NCI-H2029 (cell line): Measurements from ENCODE around the gene CTCFL.
A peak's percentile ranks its signal among the peaks of the same experiment; 100 is the strongest.
"Not testable (repeated sequence)": the region's sequence is repeated elsewhere in the genome, so short reads cannot be mapped to it uniquely, and the experiment has no call there.

Experiments used
- DNase-seq: peaks from one replicate; lab custom pipeline; 2025; lab: John Stamatoyannopoulos, UW

CTCFL gene

DNA sequence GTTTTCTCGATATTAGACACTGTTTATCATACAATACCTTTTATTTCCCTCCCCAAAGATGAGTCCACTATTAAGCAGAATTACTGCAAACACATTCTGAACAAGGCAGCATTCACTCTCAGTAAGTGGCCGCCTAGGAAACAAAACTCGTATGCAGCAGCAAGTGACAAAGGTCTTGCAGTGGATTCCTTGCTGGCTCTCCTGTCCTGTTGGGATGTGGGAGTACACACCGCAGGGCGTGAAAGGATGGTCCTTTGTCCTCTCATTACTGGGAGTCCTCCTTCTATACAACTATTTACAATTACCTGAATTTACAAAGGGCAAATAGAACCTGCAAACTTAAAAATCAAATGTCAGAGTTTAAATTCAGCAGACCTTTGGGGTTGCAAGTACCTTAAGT lies 16.1 kb downstream of the CTCFL start:
- no peak for DNase-seq

GRCh38 chr20:57508381-57508780 lies 16.6 kb downstream of the CTCFL start:
- DNase-seq = no peak

GRCh38 chr20:57507477-57507876 lies 17.5 kb downstream of the CTCFL start:
- peak; percentile 74 for DNase-seq

GRCh38 chr20:57505979-57506378 lies 19.0 kb downstream of the CTCFL start:
- DNase-seq = peak; percentile 86

DNA sequence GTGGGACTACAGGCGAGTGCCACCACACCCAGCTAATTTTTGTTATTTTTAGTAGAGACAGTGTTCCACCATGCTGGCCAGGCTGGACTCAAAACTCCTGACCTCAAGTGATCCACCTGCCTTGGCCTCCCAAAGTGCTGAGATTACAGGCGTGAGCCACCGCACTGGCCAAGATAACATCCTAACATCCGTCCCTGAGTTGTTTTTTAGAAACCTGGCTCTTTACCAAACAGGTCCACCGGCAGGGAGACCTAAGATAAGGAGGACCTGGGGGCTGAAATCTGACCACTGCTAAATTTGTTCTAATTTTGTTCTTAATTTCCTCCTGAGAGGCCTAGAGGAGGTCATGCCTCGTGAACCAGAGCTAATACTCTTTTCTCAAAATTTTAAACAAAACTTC lies 20.5 kb downstream of the CTCFL start:
- DNase-seq = no peak

GRCh38 chr20:57503035-57503658 lies 21.8 kb downstream of the CTCFL start:
- no peak for DNase-seq

- no peak for DNase-seq
Observed at GRCh38 chr20:57502336-57502700, 22.6 kb downstream of the CTCFL start.

DNA sequence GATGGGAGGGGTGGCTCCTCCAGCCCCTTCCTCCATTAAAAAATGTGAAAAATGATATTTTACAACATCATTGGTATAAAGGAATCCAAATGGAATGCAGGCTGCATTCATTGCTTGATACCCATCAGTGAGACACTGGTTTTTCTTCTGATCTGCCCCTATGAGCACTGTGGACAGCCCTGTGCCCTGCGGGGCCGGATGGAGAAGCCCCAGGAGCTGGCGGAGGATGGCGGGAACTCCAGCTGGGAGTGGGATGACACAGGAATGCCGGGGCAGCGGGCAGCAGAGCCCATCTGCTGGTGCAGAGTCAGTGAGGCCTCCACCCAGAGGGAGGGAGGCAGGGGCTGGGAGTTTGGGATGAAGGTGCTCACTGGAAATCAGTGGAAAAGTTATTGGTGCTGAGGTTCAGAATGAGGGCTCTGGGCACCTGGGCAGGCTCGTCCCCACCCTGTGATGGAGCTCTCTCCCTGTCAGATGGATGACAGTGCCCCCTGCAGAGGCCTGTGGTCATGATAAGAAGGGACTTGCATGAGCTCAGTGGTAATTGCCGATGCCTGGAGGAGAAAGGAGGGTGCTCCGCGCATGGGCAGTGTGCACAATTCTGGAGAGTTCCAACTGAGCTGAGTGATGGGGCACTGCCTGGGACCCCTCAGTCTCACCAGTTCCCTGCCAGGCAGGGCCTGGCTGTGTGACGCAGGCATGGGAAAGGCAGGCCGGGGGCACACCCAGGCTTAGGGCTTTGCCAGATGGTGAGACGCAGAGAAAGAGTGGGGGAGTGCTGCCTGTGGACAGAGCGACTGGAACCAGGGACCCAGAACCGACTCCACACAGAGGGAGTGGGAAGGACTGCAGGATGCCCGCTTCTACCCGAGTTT lies 23.2 kb downstream of the CTCFL start:
- no peak for DNase-seq

DNA sequence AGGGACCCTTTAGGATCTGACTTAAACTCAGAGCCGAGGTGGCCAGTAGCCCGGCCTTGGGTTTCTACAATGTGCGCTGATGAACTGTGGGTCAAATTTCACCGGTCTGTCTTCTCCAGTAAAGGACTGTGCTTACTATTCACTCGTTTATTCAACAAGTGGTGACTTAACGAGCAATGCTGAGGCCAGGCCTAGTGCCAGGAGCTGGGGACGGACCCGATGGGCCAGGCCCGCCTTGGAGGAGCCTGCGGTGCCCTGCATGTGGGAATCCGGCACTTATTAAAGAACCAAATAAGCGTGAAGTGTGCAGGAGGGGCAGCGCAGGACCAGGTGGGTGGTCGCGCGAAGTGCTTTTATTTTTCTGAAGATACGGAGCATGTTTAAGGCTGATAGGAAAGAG lies 24.0 kb downstream of the CTCFL start:
- DNase-seq = peak; percentile 15

GRCh38 chr20:57500235-57500634 lies 24.7 kb downstream of the CTCFL start:
- DNase-seq = no peak

DNA sequence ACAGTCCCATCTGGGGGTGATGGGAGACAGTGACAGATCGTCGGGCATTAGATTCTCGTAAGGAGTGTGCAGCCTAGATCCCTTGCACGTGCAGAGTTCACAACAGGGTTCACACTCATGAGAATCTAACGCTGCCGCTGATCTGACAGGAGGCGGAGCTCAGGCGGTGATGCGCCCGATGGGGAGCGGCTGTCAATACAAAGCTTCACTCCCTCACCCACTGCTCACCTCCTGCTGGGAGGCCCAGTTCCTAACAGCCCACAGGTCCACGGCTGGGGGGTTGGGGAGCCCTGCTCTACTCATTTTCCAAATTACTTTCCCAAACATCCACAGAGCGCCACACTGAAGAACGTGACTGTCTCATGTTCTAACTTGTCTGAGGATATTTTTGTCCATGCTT lies 25.3 kb downstream of the CTCFL start:
- DNase-seq = no peak

- DNase-seq = peak; percentile 46
Observed at GRCh38 chr20:57498425-57499400, 26.2 kb downstream of the CTCFL start.

GRCh38 chr20:57496592-57496991 lies 28.3 kb downstream of the CTCFL start:
- DNase-seq = no peak

DNA sequence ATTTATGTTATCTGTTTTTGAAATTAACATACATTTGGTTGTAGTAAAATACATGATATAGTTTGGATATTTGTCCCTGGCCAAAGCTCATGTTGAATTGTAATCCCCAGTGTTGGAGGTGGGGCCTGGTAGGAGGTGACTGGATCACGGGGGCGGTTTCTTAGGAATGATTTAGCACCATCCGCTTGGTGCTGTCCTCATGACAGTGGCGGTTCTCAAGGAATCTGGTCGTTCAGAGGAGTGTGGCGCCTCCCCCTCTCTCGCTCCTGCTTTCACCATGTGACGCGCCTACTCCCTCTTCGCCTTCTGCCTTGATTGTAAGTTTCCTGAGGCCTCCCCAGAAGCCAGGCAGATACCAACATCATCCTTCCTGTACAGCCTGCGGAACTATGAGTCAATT lies 29.0 kb downstream of the CTCFL start:
- DNase-seq = no peak

- no peak for DNase-seq
Observed at GRCh38 chr20:57493091-57493615, 31.8 kb downstream of the CTCFL start.

- DNase-seq = peak; percentile 24
Observed at GRCh38 chr20:57491373-57491772, 33.6 kb downstream of the CTCFL start.

DNA sequence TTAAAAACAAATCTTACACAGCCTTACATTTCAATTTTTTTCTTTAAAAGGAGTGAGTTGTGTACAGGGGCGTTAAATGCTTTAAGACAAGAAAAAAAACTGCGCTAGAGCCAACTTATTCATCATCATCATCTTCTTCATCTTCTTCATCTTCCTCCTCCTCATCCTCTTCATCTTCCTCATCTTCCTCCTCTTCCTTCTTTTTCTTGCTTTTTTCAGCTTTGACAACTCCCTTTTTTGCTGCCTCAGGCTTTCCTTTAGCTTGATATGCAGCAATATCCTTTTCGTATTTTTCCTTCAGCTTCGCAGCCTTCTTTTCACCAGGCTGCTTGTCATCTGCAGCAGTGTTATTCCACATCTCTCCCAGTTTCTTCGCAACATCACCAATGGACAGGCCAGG lies 36.7 kb downstream of the CTCFL start:
- not testable (repeated sequence) for DNase-seq

GRCh38 chr20:57485770-57486169 lies 39.2 kb downstream of the CTCFL start:
- DNase-seq = no peak

DNA sequence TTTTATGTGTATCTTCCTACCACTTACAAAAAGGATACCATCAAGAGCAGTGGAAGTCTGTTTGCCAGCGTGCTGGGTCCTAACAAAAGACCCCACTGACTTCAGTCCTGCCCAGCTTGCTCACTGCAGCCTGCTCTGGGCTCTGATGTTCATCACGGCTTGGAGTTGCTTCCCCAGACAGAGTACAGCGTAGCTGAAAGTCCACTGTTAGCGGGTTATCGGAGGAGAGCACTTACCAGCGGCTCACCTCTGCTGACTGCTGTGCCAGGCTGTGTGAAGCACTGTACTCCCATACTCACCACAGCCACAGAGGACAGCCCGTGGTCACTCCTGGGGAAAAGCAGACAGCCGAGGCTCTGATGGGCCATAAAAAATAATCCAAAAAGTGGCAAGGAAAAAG lies 40.2 kb downstream of the CTCFL start:
- DNase-seq = no peak

- DNase-seq = no peak
Observed at GRCh38 chr20:57483287-57484050, 41.5 kb downstream of the CTCFL start.

DNA sequence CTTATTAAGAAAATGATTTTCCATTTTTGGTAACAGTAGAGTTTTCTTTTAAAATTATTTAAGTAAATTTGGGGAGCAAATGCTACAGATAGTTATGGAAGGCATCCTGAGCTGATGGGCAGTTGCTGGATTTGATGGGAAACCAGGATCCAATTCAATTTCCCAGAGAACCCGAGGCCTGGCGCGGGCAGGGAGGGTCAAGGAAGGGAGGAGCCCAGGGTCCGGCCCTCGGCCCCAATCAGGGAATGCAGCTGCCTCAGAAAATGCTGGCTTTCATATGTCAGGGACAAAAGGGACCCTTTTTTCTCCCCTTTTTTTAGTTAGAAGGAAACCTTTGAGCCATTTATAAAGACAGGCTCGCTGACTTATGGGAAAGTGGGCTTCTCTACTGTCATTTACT lies 42.1 kb downstream of the CTCFL start:
- no peak for DNase-seq
